K562 (cell line): ENCODE data around the gene MRPL58. TPM values are rescaled to one million over a fixed set of nuclear protein-coding genes. Genes with fewer than 3 reads are reported as not detected.

ENCODE experiments used
- ATAC-seq: fragments of 200-7000 bp; cut with Tn5 transposase; 3 replicates; pipeline ENCODE4 v1.9.1; 2020; ENCODE audit warnings: moderate library complexity
- BruUV-seq: library from RNA; stranded (reverse); fragments of 400-500 nt; replicated peaks from 2 replicates; lab custom pipeline; 2021; lab: Mats Ljungman, UMichigan
- CTCF ChIA-PET: fragments of 300-600 bp; formaldehyde crosslinking; extraction: SDS; loops from one replicate; lab custom pipeline; 2021; ENCODE audit warnings: low intra/inter-chr PET ratio; lab: Yijun Ruan, JAX
- POLR2A ChIA-PET: fragments of 300-600, 350-650 bp; sonication (Branson Sonifier 250); formaldehyde crosslinking; extraction: SDS; loops from one replicate; lab custom pipeline; 2021; ENCODE audit warnings: antibody characterized with exemption, inconsistent platforms; lab: Yijun Ruan, JAX
- DNase-seq, 4 experiments: peaks; one replicate each; pipeline versions ENCODE4 v3.0.0 to v3.0.0-alpha.2; 2011 to 2018; ENCODE audit warnings: low spot score in 3 of 4, mixed read lengths in 3 of 4; ENCODE audit errors: extremely low read depth in 1 of 4
- FAIRE-seq: peaks from 2 replicates; lab custom pipeline; 2011; peaks lifted over from hg19 to GRCh38; lab: Jason Lieb, UNC
- H2AFZ ChIP-seq: 2 replicates; pipeline ENCODE4 v1.6.0; 2011; ENCODE audit warnings: low read depth, low read length, control low read depth, inconsistent platforms
- H3K27ac ChIP-seq: fragments of 200-600 bp; 3 replicates; pipeline ENCODE4 v1.8.0; 2011; ENCODE audit warnings: low read depth, mild to moderate bottlenecking, control low read depth, inconsistent platforms, low read length, moderate library complexity, mixed read lengths; ENCODE audit errors: extremely low read depth
- H3K27me3 ChIP-seq, 2 experiments: fragments of 300-600 bp in 1 of 2; 2 replicates in 1 of 2; 3 replicates in 1 of 2; pipeline versions ENCODE4 v1.6.0 to v1.8.0; 2011; ENCODE audit warnings: inconsistent platforms in 2 of 2, low read length in 2 of 2, mild to moderate bottlenecking in 1 of 2, mixed read lengths in 1 of 2, moderate library complexity in 1 of 2; ENCODE audit not compliant: control insufficient read depth in 2 of 2, insufficient read depth in 2 of 2
- H3K36me3 ChIP-seq: fragments of 300-600 bp; 3 replicates; pipeline ENCODE4 v1.8.0; 2011; ENCODE audit warnings: mild to moderate bottlenecking, low read length, inconsistent platforms; ENCODE audit not compliant: control insufficient read depth, insufficient read depth
- H3K4me1 ChIP-seq, 2 experiments: fragments of 200-600 bp in 1 of 2; replicated peaks in 1 of 2; 2 replicates in 1 of 2; 3 replicates in 1 of 2; pipeline versions ENCODE4 v1.5.1 to v1.8.0; 2011; ENCODE audit warnings: inconsistent platforms in 2 of 2, low read length in 2 of 2, mild to moderate bottlenecking in 1 of 2, mixed read lengths in 1 of 2, moderate library complexity in 1 of 2; ENCODE audit not compliant: control insufficient read depth in 2 of 2, insufficient read depth in 2 of 2
- H3K4me2 ChIP-seq: 2 replicates; pipeline ENCODE4 v1.6.1; 2011; ENCODE audit warnings: low read length, control low read depth, inconsistent platforms, mixed read lengths; ENCODE audit not compliant: insufficient read depth
- H3K4me3 ChIP-seq: fragments of 200-600 bp; sonication (generic), shearing (Covaris generic); 2 replicates; pipeline ENCODE4 v1.5.1; 2016; ENCODE audit warnings: control low read depth, inconsistent platforms
- H3K79me2 ChIP-seq: fragments of 200-600 bp; 3 replicates; pipeline ENCODE4 v1.8.0; 2011; ENCODE audit warnings: low read length, inconsistent platforms; ENCODE audit not compliant: control insufficient read depth, insufficient read depth
- H3K9ac ChIP-seq, 2 experiments: 2 replicates each; pipeline versions ENCODE4 v1.6.0 to v1.6.1; 2011; ENCODE audit warnings: low read depth in 2 of 2, low read length in 2 of 2, control low read depth in 1 of 2, inconsistent platforms in 1 of 2, mild to moderate bottlenecking in 1 of 2, mixed read lengths in 1 of 2; ENCODE audit not compliant: insufficient read depth in 1 of 2
- H3K9me1 ChIP-seq: one replicate; pipeline ENCODE4 v1.6.0; 2011; ENCODE audit warnings: inconsistent platforms, mild to moderate bottlenecking, low read length, moderate library complexity; ENCODE audit not compliant: control insufficient read depth, insufficient read depth
- H3K9me3 ChIP-seq: replicated peaks from 2 replicates; pipeline ENCODE4 v1.5.1; 2011; ENCODE audit warnings: low read depth, low read length, inconsistent platforms; ENCODE audit not compliant: control insufficient read depth, insufficient read depth
- H4K20me1 ChIP-seq: replicated peaks from 2 replicates; pipeline ENCODE4 v1.6.1; 2011; ENCODE audit warnings: low read length, inconsistent platforms, mixed read lengths; ENCODE audit not compliant: control insufficient read depth, insufficient read depth
- BHLHE40 ChIP-seq: IDR thresholded peaks from 2 replicates; pipeline ENCODE4 v1.6.1; 2011; ENCODE audit warnings: low read length, improper control_type of control experiment
- CHD1 ChIP-seq: fragments of 200-600 bp; sonication (generic); IDR thresholded peaks from one replicate; pipeline ENCODE4 v1.6.1; 2012; ENCODE audit warnings: mild to moderate bottlenecking, moderate library complexity, low read length, inconsistent platforms
- EGR1 ChIP-seq: fragments of 450-650 bp; conservative IDR thresholded peaks from 2 replicates; pipeline ENCODE4 v1.6.1; 2017; ENCODE audit warnings: mild to moderate bottlenecking
- ETV6 ChIP-seq, 3 experiments: fragments of 150-350 bp in 1 of 3; sonication (generic) in 1 of 3; formaldehyde crosslinking in 1 of 3; IDR thresholded peaks; 2 replicates each; pipeline versions ENCODE4 v1.6.1 to v1.8.0; 2014 to 2022; ENCODE audit warnings: borderline replicate concordance in 2 of 3, low read depth in 2 of 3, antibody characterized with exemption in 1 of 3, low read length in 1 of 3, mild to moderate bottlenecking in 1 of 3, missing genetic modification reagents in 1 of 3
- HMGN3 ChIP-seq: IDR thresholded peaks from 2 replicates; pipeline ENCODE4 v1.6.1; 2011; ENCODE audit warnings: borderline replicate concordance, low read depth, mild to moderate bottlenecking, mixed read lengths, low read length; ENCODE audit not compliant: insufficient read length; ENCODE audit errors: extremely low read depth
- SAP30 ChIP-seq: fragments of 200-600 bp; sonication (generic); IDR thresholded peaks from 2 replicates; pipeline ENCODE4 v1.6.1; 2012; ENCODE audit warnings: borderline replicate concordance, low read depth, mild to moderate bottlenecking, moderate library complexity, low read length, control low read depth, inconsistent platforms; ENCODE audit not compliant: insufficient read depth, poor library complexity, severe bottlenecking
- SMAD2 ChIP-seq: fragments of 150-350 bp; IDR thresholded peaks from 2 replicates; pipeline ENCODE4 v1.6.1; 2014; ENCODE audit warnings: low read depth, mild to moderate bottlenecking, low read length
- WGBS: fragments of 100-300 bp; shearing (Covaris generic); methylation state at CpG from one replicate; pipeline ENCODE4 v1.1.6; 2016; ENCODE audit warnings: low coverage, mixed read lengths; ENCODE audit not compliant: insufficient coverage; ENCODE audit errors: missing lambda C conversion rate; 5-methylcytosine and 5-hydroxymethylcytosine counted together
- in situ Hi-C: fragments of 300-500 bp; cut with MboI; formaldehyde crosslinking; loops from 4 replicates; pipeline ENCODE4 v1.15.0; 2018; ENCODE audit warnings: inconsistent platforms, mixed read lengths
- intact Hi-C: fragments of 100-400 bp; cut with micrococcal nuclease; formaldehyde crosslinking; loops from 2 replicates; pipeline ENCODE4 v1.14.2; 2022
- polyA plus RNA-seq, 8 experiments: library from polyadenylated mRNA; depleted of rRNA in 4 of 8; stranded (reverse) in 5 of 8; unstranded in 3 of 8; fragments of >200 nt; fragmentation: Nextera tagmentation in 2 of 8; fragmentation: Illumina TruSeq in 1 of 8; extraction: Ambion mirVana in 2 of 8; extraction: Trizol in 1 of 8; gene quantifications; 2 replicates each; pipeline versions ENCODE4 v1.2.1 to v1.2.3, GENCODE V29; 2011 to 2014; ENCODE audit warnings: inconsistent platforms in 1 of 8, missing spikeins in 1 of 8
- total RNA-seq, 7 experiments: library from RNA; depleted of rRNA in 6 of 7; stranded (reverse); fragments of >200 nt in 6 of 7; fragmentation: Illumina TruSeq in 2 of 7; extraction: Trizol in 2 of 7; gene quantifications; 2 replicates each; pipeline versions ENCODE4 v1.2.1 to v1.2.3, GENCODE V29; 2011 to 2021; ENCODE audit warnings: low replicate concordance in 1 of 7
- TF ChIP-seq, protein P1 (sequence below): sonication (generic); formaldehyde crosslinking; IDR thresholded peaks from 2 replicates; pipeline ENCODE4 v1.8.1; 2023; ENCODE audit warnings: mild to moderate bottlenecking, missing genetic modification reagents, moderate library complexity
- TF ChIP-seq, protein P2 (sequence below): sonication (generic); formaldehyde crosslinking; IDR thresholded peaks from 2 replicates; pipeline ENCODE4 v1.8.0; 2022; ENCODE audit warnings: mild to moderate bottlenecking, missing genetic modification reagents
- TF ChIP-seq, protein P3 (sequence below): fragments of 250-450 bp; sonication (Bioruptor Pico); IDR thresholded peaks from 2 replicates; pipeline ENCODE4 v1.8.0; 2021; ENCODE audit warnings: borderline replicate concordance, mild to moderate bottlenecking, moderate library complexity; ENCODE audit not compliant: poor library complexity, severe bottlenecking

Gene MRPL58
- total and polyA plus RNA-seq, 9 of the 15 experiments (the other 6 are each of a cell fraction or from before 2014, with no cell fraction given): 30.8 to 107 (median 72.4) TPM

- TF ChIP-seq SAP30 (peak; percentile 26), SMAD2 (no peak), HMGN3 (peak; percentile 33), CHD1 (no peak), BHLHE40 (0 out of 2 replicates have a peak, but pooled peaks have one; percentile 1), EGR1 (no peak)
- TF ChIP-seq, protein P1, sequence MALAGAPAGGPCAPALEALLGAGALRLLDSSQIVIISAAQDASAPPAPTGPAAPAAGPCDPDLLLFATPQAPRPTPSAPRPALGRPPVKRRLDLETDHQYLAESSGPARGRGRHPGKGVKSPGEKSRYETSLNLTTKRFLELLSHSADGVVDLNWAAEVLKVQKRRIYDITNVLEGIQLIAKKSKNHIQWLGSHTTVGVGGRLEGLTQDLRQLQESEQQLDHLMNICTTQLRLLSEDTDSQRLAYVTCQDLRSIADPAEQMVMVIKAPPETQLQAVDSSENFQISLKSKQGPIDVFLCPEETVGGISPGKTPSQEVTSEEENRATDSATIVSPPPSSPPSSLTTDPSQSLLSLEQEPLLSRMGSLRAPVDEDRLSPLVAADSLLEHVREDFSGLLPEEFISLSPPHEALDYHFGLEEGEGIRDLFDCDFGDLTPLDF: no peak
Observed at GRCh38 chr17:74972973-74973328, 39.5 kb upstream of the MRPL58 start (continued).

DNA sequence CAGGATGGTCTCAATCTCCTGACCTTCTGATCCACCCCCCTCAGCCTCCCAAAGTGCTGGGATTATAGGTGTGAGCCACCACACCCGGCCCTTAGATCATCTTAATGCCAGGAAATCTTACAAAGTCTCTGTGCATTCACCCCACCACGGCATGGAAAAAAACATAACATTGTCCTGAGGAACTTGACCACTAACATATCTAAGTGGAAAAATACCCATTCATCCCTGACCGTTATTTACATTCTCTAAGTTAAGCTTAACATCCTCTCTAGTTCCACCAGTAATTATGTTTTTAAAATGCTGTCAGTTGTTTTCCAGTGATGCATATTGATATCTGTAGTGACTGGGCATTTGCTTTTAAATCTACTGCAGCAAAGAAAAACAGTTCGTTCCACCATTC, 36.5 kb upstream of the MRPL58 start:
- Histone ChIP-seq H2AFZ (0 out of 2 replicates have a peak overlapping the region, but pooled peaks have one; percentile 45), H3K27ac (no peak overlapping the region), H3K9me3 (no peaks in the 10 kb centered on the region), H3K9ac (no peak overlapping the region), H3K9me1 (no peaks in the 10 kb centered on the region), H4K20me1 (no peaks in the 10 kb centered on the region), H3K4me1 (peaks cover 12 to 33% of the 10 kb centered on the region in 2 experiments), H3K4me2 (no peak overlapping the region), H3K36me3 (no peaks in the 10 kb centered on the region), H3K27me3 (0 out of 5 replicates have a peak, but pooled peaks cover 0 to 4% of the 10 kb centered on the region in 2 experiments), H3K4me3 (no peak overlapping the region), H3K79me2 (no peaks in the 10 kb centered on the region)
- ATAC-seq (no peak), DNase-seq (no peak), FAIRE-seq (no peak)
- CTCF ChIA-PET: no interaction called here
- WGBS: 30% methylated on average over 4 of the region's 4 CpGs
- POLR2A ChIA-PET: no interaction called here
- intact Hi-C loops (no loop called here), in situ Hi-C loops (no loop called here)
- BruUV-seq: no TSS peak
- TF ChIP-seq ETV6 (IDR thresholded peaks at IDR 0.05; ENCODE audit: borderline replicate concordance in 1 of 2, low read depth in 2 of 2, low read length in 1 of 2) (no peak), ETV6 (CRISPR knock-in tag; IDR thresholded peaks at IDR 0.05; ENCODE audit: borderline replicate concordance) (no peak), SAP30 (no peak)
- TF ChIP-seq, protein P2, sequence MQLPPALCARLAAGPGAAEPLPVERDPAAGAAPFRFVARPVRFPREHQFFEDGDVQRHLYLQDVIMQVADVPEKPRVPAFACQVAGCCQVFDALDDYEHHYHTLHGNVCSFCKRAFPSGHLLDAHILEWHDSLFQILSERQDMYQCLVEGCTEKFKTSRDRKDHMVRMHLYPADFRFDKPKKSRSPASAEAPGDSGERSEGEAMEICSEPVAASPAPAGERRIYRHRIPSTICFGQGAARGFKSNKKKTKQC (CRISPR knock-in tag): no peak
- TF ChIP-seq, protein P3, sequence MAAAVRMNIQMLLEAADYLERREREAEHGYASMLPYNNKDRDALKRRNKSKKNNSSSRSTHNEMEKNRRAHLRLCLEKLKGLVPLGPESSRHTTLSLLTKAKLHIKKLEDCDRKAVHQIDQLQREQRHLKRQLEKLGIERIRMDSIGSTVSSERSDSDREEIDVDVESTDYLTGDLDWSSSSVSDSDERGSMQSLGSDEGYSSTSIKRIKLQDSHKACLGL (CRISPR knock-in tag): no peak
